Gastrocnemius medialis (tissue), 4 donors: ENCODE measurements around the gene BFAR. TPM values are rescaled to one million over a fixed set of nuclear protein-coding genes. Genes with fewer than 3 reads are reported as not detected.
"Not testable (repeated sequence)": the region's sequence is repeated elsewhere in the genome, so short reads cannot be mapped to it uniquely, and the experiment has no call there.

Experiments
- ATAC-seq, 2 donors: fragments of 150-250 bp; one replicate each; pipeline ENCODE4 v1.9.1; 2016
- DNase-seq, 2 donors: peaks; one replicate each; pipeline ENCODE4 v3.0.0-alpha.2; 2019
- H3K27ac ChIP-seq, 4 donors: fragments of 200-600 bp; sonication (generic); 1 replicate in 1 of 4; 2 replicates in 3 of 4; pipeline ENCODE4 v1.5.1; 2016 to 2018; ENCODE audit warnings: mild to moderate bottlenecking in 2 of 4, moderate library complexity in 1 of 4
- H3K27me3 ChIP-seq, 3 donors: fragments of 200-600 bp; sonication (generic) in 2 of 3; 1 replicate in 1 of 3; 2 replicates in 2 of 3; pipeline versions ENCODE4 v1.5.1 to v1.6.0; 2016 to 2019; ENCODE audit warnings: mild to moderate bottlenecking in 1 of 3, moderate library complexity in 1 of 3
- H3K36me3 ChIP-seq, 2 donors: fragments of 200-600 bp; sonication (generic) in 1 of 2; one replicate each; pipeline ENCODE4 v1.5.1; 2017 to 2018
- H3K4me1 ChIP-seq, 2 donors: fragments of 200-600 bp; sonication (generic) in 1 of 2; one replicate each; pipeline ENCODE4 v1.5.1; 2016 to 2017; ENCODE audit warnings: mild to moderate bottlenecking in 2 of 2
- H3K4me3 ChIP-seq, 4 donors: fragments of 200-600 bp; sonication (generic) in 3 of 4; 1 replicate in 1 of 4; 2 replicates in 3 of 4; pipeline ENCODE4 v1.5.1; 2016 to 2019; ENCODE audit warnings: mild to moderate bottlenecking in 2 of 4
- H3K9me3 ChIP-seq, 3 donors: fragments of 200-600 bp; sonication (generic) in 2 of 3; 1 replicate in 1 of 3; 2 replicates in 2 of 3; pipeline ENCODE4 v1.5.1; 2016 to 2019
- CTCF ChIP-seq, 5 experiments: fragments of 450-650 bp in 3 of 5; fragments of 200-600 bp in 2 of 5; sonication (generic) in 2 of 5; IDR thresholded peaks in 4 of 5; conservative IDR thresholded peaks in 1 of 5; 1 replicate in 4 of 5; 2 replicates in 1 of 5; pipeline ENCODE4 v1.5.1; 2016 to 2019; ENCODE audit warnings: antibody characterized with exemption in 5 of 5, mild to moderate bottlenecking in 3 of 5, moderate library complexity in 3 of 5
- POLR2A ChIP-seq, 2 donors: fragments of 450-650 bp; IDR thresholded peaks; one replicate each; pipeline ENCODE4 v1.6.1; 2017; ENCODE audit warnings: antibody characterized with exemption in 2 of 2, mild to moderate bottlenecking in 2 of 2, moderate library complexity in 2 of 2
- in situ Hi-C, 4 donors: fragments of 200-750 bp; cut with MboI; loops; one replicate each; pipeline versions ENCODE4 v1.15.0 to v1.8.0; 2017; ENCODE audit warnings: low sequenced_read_pairs in 4 of 4
- intact Hi-C: fragments of 100-400 bp; cut with DNase I; formaldehyde crosslinking; loops from one replicate; pipeline ENCODE4 v1.15.1; 2023; ENCODE audit warnings: low total_unique reads
- total RNA-seq, 4 donors: library from RNA; depleted of rRNA; stranded (reverse); fragments of >200 nt; gene quantifications; one replicate each; pipeline versions ENCODE4 v1.1.0 to v1.2.3, GENCODE V29; 2016

The BFAR gene
- total RNA-seq, 4 donors from 2014 or later = 39.7 to 103 (median 65.5) TPM

- H3K27me3 ChIP-seq = no peaks in the 10 kb centered on the region
- no peak for DNase-seq
- no peak for TF ChIP-seq POLR2A (IDR thresholded peaks at IDR 0.05)
- no peak for TF ChIP-seq CTCF (IDR thresholded peaks at IDR 0.05 in 4 of 5, conservative IDR thresholded peaks at IDR 0.05 in 1 of 5)
- in situ Hi-C loops (no loop called here), intact Hi-C loops (no loop called here)
- peaks cover 0 to 10% of the 10 kb centered on the region in 2 donors for H3K36me3 ChIP-seq
- no peak for ATAC-seq
- no peak overlapping the region for H3K27ac ChIP-seq
- no peaks in the 10 kb centered on the region for H3K9me3 ChIP-seq
- H3K4me1 ChIP-seq = peaks cover 0 to 6% of the 10 kb centered on the region in 2 donors
- H3K4me3 ChIP-seq = no peak overlapping the region
Measured at GRCh38 chr16:14672403-14672971, 39.7 kb downstream of the BFAR start.

GRCh38 chr16:14676633-14677032 lies 43.9 kb downstream of the BFAR start:
- Histone ChIP-seq H3K9me3 (no peaks in the 10 kb centered on the region), H3K27ac (no peak overlapping the region), H3K4me1 (no peaks in the 10 kb centered on the region), H3K4me3 (no peak overlapping the region), H3K36me3 (no peaks in the 10 kb centered on the region), H3K27me3 (no peaks in the 10 kb centered on the region)
- no peak for DNase-seq
- in situ Hi-C loops = no loop called here
- intact Hi-C loops = no loop called here
- no peak for ATAC-seq
- TF ChIP-seq POLR2A (IDR thresholded peaks at IDR 0.05) = no peak
- no peak for TF ChIP-seq CTCF (IDR thresholded peaks at IDR 0.05 in 4 of 5, conservative IDR thresholded peaks at IDR 0.05 in 1 of 5)

- no peaks in the 10 kb centered on the region for H3K27me3 ChIP-seq
- no peak overlapping the region for H3K27ac ChIP-seq
- ATAC-seq (no peak), DNase-seq (no peak)
- no peaks in the 10 kb centered on the region for H3K4me1 ChIP-seq
- intact Hi-C loops = no loop called here
- H3K36me3 ChIP-seq = no peaks in the 10 kb centered on the region
- no peak overlapping the region for H3K4me3 ChIP-seq
- TF ChIP-seq CTCF (IDR thresholded peaks at IDR 0.05 in 4 of 5, conservative IDR thresholded peaks at IDR 0.05 in 1 of 5) = no peak
- no peak for TF ChIP-seq POLR2A (IDR thresholded peaks at IDR 0.05)
- in situ Hi-C loops = no loop called here
- H3K9me3 ChIP-seq = no peaks in the 10 kb centered on the region
Measured at GRCh38 chr16:14677627-14678026, 44.9 kb downstream of the BFAR start.

GRCh38 chr16:14678748-14679497 lies 46.2 kb downstream of the BFAR start:
- H3K27ac ChIP-seq = no peak overlapping the region
- no peaks in the 10 kb centered on the region for H3K27me3 ChIP-seq
- H3K9me3 ChIP-seq = no peaks in the 10 kb centered on the region
- DNase-seq (no peak), ATAC-seq (no peak)
- in situ Hi-C loops (no loop called here), intact Hi-C loops (no loop called here)
- H3K36me3 ChIP-seq = no peaks in the 10 kb centered on the region
- no peak overlapping the region for H3K4me3 ChIP-seq
- TF ChIP-seq POLR2A (IDR thresholded peaks at IDR 0.05) (no peak), CTCF (IDR thresholded peaks at IDR 0.05 in 4 of 5, conservative IDR thresholded peaks at IDR 0.05 in 1 of 5) (no peak)
- no peaks in the 10 kb centered on the region for H3K4me1 ChIP-seq

GRCh38 chr16:14680396-14680795 lies 47.6 kb downstream of the BFAR start:
- intact Hi-C loops, H3K4me3 ChIP-seq, H3K36me3 ChIP-seq, H3K27me3 ChIP-seq, H3K4me1 ChIP-seq, H3K27ac ChIP-seq, in situ Hi-C loops, H3K9me3 ChIP-seq, ATAC-seq, DNase-seq: not testable (repeated sequence)
